ENCODE measurements around the gene PCDHB14. TPM values are rescaled to one million over a fixed set of nuclear protein-coding genes. Genes with fewer than 3 reads are reported as not detected.

Gene PCDHB14
- total and polyA plus RNA-seq, 4 experiments from 2014 or later = 0.14 to 0.15 TPM; not detected in 2

Other genes with a start within 250 kb of the PCDHB14 start
Only the 30 nearest of the 36 such genes appear.
- not detected for gene PCDHB1, start 172.0 kb upstream of the PCDHB14 start, total RNA-seq
- not detected for gene PCDHB1, start 172.0 kb upstream of the PCDHB14 start, polyA plus RNA-seq
- gene PCDHB2, start 128.7 kb upstream of the PCDHB14 start, total RNA-seq = 1 to 10 TPM in 1 of 2 experiments, under 1 TPM in 1; 0.28 to 1.3 TPM
- under 1 TPM in 1 of 2 donors, not detected in 1; 0.08 TPM for gene PCDHB2, start 128.7 kb upstream of the PCDHB14 start, polyA plus RNA-seq
- gene PCDHB3, start 122.9 kb upstream of the PCDHB14 start, total RNA-seq = not detected
- not detected for gene PCDHB3, start 122.9 kb upstream of the PCDHB14 start, polyA plus RNA-seq
- gene PCDHB4, start 101.5 kb upstream of the PCDHB14 start, total RNA-seq = not detected
- not detected for gene PCDHB4, start 101.5 kb upstream of the PCDHB14 start, polyA plus RNA-seq
- gene PCDHB5, start 88.1 kb upstream of the PCDHB14 start, total RNA-seq = under 1 TPM in 1 of 2 experiments, not detected in 1; 0.17 TPM
- gene PCDHB5, start 88.1 kb upstream of the PCDHB14 start, polyA plus RNA-seq = not detected
- not detected for gene PCDHB6, start 73.3 kb upstream of the PCDHB14 start, total RNA-seq
- not detected for gene PCDHB6, start 73.3 kb upstream of the PCDHB14 start, polyA plus RNA-seq
- not detected for gene PCDHB7, start 50.7 kb upstream of the PCDHB14 start, total RNA-seq
- not detected for gene PCDHB7, start 50.7 kb upstream of the PCDHB14 start, polyA plus RNA-seq
- gene PCDHB8, start 45.6 kb upstream of the PCDHB14 start, total RNA-seq = not detected
- gene PCDHB8, start 45.6 kb upstream of the PCDHB14 start, polyA plus RNA-seq = not detected
- gene PCDHB16, start 41.0 kb upstream of the PCDHB14 start, total RNA-seq = not detected
- gene PCDHB16, start 41.0 kb upstream of the PCDHB14 start, polyA plus RNA-seq = not detected
- under 1 TPM; 0.44 TPM for gene PCDHB9, start 36.2 kb upstream of the PCDHB14 start, total RNA-seq
- gene PCDHB9, start 36.2 kb upstream of the PCDHB14 start, polyA plus RNA-seq = under 1 TPM in 1 of 2 donors, not detected in 1; 0.62 TPM
- under 1 TPM in 1 of 2 experiments, not detected in 1; 0.15 TPM for gene PCDHB10, start 31.0 kb upstream of the PCDHB14 start, total RNA-seq
- not detected for gene PCDHB10, start 31.0 kb upstream of the PCDHB14 start, polyA plus RNA-seq
- gene PCDHB11, start 23.7 kb upstream of the PCDHB14 start, total RNA-seq = not detected
- gene PCDHB11, start 23.7 kb upstream of the PCDHB14 start, polyA plus RNA-seq = not detected
- not detected for gene PCDHB12, start 14.6 kb upstream of the PCDHB14 start, total RNA-seq
- not detected for gene PCDHB12, start 14.6 kb upstream of the PCDHB14 start, polyA plus RNA-seq
- under 1 TPM; 0.09 to 0.11 TPM for gene PCDHB13, start 9.4 kb upstream of the PCDHB14 start, total RNA-seq
- not detected for gene PCDHB13, start 9.4 kb upstream of the PCDHB14 start, polyA plus RNA-seq
- gene PCDHB15, start 22.1 kb downstream of the PCDHB14 start, total RNA-seq = under 1 TPM; 0.17 to 0.53 TPM
- not detected for gene PCDHB15, start 22.1 kb downstream of the PCDHB14 start, polyA plus RNA-seq
- gene SLC25A2, start 80.7 kb downstream of the PCDHB14 start, total RNA-seq = under 1 TPM; 0.38 to 0.91 TPM
- gene SLC25A2, start 80.7 kb downstream of the PCDHB14 start, polyA plus RNA-seq = not detected
- gene TAF7, start 97.4 kb downstream of the PCDHB14 start, total RNA-seq = 100 to 1,000 TPM; 109 to 119 TPM
- gene TAF7, start 97.4 kb downstream of the PCDHB14 start, polyA plus RNA-seq = 100 to 1,000 TPM; 165 to 216 TPM
- under 1 TPM; 0.58 to 0.78 TPM for gene PCDHGA1, start 107.2 kb downstream of the PCDHB14 start, total RNA-seq
- gene PCDHGA1, start 107.2 kb downstream of the PCDHB14 start, polyA plus RNA-seq = not detected
- under 1 TPM; 0.19 to 0.23 TPM for gene PCDHGA2, start 115.4 kb downstream of the PCDHB14 start, total RNA-seq
- gene PCDHGA2, start 115.4 kb downstream of the PCDHB14 start, polyA plus RNA-seq = not detected
- under 1 TPM; 0.17 to 0.26 TPM for gene PCDHGA3, start 120.5 kb downstream of the PCDHB14 start, total RNA-seq
- gene PCDHGA3, start 120.5 kb downstream of the PCDHB14 start, polyA plus RNA-seq = under 1 TPM in 1 of 2 donors, not detected in 1; 0.23 TPM
- gene PCDHGB1, start 126.8 kb downstream of the PCDHB14 start, total RNA-seq = under 1 TPM; 0.17 to 0.26 TPM
- not detected for gene PCDHGB1, start 126.8 kb downstream of the PCDHB14 start, polyA plus RNA-seq
- gene PCDHGA4, start 131.7 kb downstream of the PCDHB14 start, total RNA-seq = under 1 TPM in 1 of 2 experiments, not detected in 1; 0.47 TPM
- gene PCDHGA4, start 131.7 kb downstream of the PCDHB14 start, polyA plus RNA-seq = not detected
- gene PCDHGB2, start 136.7 kb downstream of the PCDHB14 start, total RNA-seq = under 1 TPM; 0.55 to 0.64 TPM
- not detected for gene PCDHGB2, start 136.7 kb downstream of the PCDHB14 start, polyA plus RNA-seq
- under 1 TPM; 0.28 to 0.44 TPM for gene PCDHGA5, start 140.8 kb downstream of the PCDHB14 start, total RNA-seq
- not detected for gene PCDHGA5, start 140.8 kb downstream of the PCDHB14 start, polyA plus RNA-seq
- under 1 TPM; 0.50 to 0.76 TPM for gene PCDHGB3, start 146.9 kb downstream of the PCDHB14 start, total RNA-seq
- not detected for gene PCDHGB3, start 146.9 kb downstream of the PCDHB14 start, polyA plus RNA-seq
- under 1 TPM; 0.50 to 0.76 TPM for gene PCDHGA6, start 150.5 kb downstream of the PCDHB14 start, total RNA-seq
- gene PCDHGA6, start 150.5 kb downstream of the PCDHB14 start, polyA plus RNA-seq = under 1 TPM in 1 of 2 donors, not detected in 1; 0.03 TPM
- under 1 TPM; 0.26 to 0.44 TPM for gene PCDHGA7, start 159.4 kb downstream of the PCDHB14 start, total RNA-seq
- not detected for gene PCDHGA7, start 159.4 kb downstream of the PCDHB14 start, polyA plus RNA-seq
- under 1 TPM; 0.19 to 0.23 TPM for gene PCDHGB4, start 164.4 kb downstream of the PCDHB14 start, total RNA-seq
- under 1 TPM in 1 of 2 donors, not detected in 1; 0.13 TPM for gene PCDHGB4, start 164.4 kb downstream of the PCDHB14 start, polyA plus RNA-seq
- under 1 TPM in 1 of 2 experiments, not detected in 1; 0.17 TPM for gene PCDHGA8, start 169.3 kb downstream of the PCDHB14 start, total RNA-seq
- gene PCDHGA8, start 169.3 kb downstream of the PCDHB14 start, polyA plus RNA-seq = not detected
- gene PCDHGB5, start 174.6 kb downstream of the PCDHB14 start, total RNA-seq = under 1 TPM; 0.42 to 0.49 TPM
- under 1 TPM in 1 of 2 donors, not detected in 1; 0.39 TPM for gene PCDHGB5, start 174.6 kb downstream of the PCDHB14 start, polyA plus RNA-seq